Esophagus muscularis mucosa (tissue), 2 donors: Measurements from ENCODE around the gene ZNF638.
"Not testable (repeated sequence)": the region's sequence is repeated elsewhere in the genome, so short reads cannot be mapped to it uniquely, and the experiment has no call there.

ENCODE experiments used
- POLR2A ChIP-seq: fragments of 450-650 bp; IDR thresholded peaks from one replicate; pipeline ENCODE4 v1.6.1; 2017; ENCODE audit warnings: antibody characterized with exemption, moderate library complexity, mild to moderate bottlenecking, low read depth
- POLR2AphosphoS5 ChIP-seq, 2 donors: sonication (generic); formaldehyde crosslinking; IDR thresholded peaks; one replicate each; pipeline ENCODE4 v1.6.1; 2017; ENCODE audit warnings: antibody characterized with exemption in 2 of 2

DNA sequence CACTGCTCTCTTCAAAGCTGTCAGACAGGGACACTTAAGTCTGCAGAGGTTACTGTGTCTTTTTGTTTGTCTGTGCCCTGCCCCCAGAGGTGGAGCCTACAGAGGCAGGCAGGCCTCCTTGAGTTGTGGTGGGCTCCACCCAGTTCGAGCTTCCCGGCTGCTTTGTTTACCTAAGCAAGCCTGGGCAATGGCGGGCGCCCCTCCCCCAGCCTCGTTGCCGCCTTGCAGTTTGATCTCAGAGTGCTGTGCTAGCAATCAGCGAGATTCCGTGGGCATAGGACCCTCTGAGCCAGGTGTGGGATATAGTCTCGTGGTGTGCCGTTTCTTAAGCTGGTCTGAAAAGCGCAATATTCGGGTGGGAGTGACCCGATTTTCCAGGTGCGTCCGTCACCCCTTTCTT lies 85.3 kb downstream of the ZNF638 start:
- not testable (repeated sequence) for TF ChIP-seq POLR2A; POLR2AphosphoS5 (IDR thresholded peaks at IDR 0.05)
